Mesodermal cell (in vitro differentiated cells): ENCODE data around the gene SPAM1. TPM values are rescaled to one million over a fixed set of nuclear protein-coding genes. Genes with fewer than 3 reads are reported as not detected.
"Not testable (repeated sequence)": the region's sequence is repeated elsewhere in the genome, so short reads cannot be mapped to it uniquely, and the experiment has no call there.

Source experiments
- H3K27ac ChIP-seq: 2 replicates; pipeline ENCODE4 v1.7.0; 2013; ENCODE audit warnings: mild to moderate bottlenecking, low read depth, low read length, moderate library complexity; ENCODE audit not compliant: severe bottlenecking
- H3K36me3 ChIP-seq: 2 replicates; pipeline ENCODE4 v1.7.1; 2013; ENCODE audit warnings: mild to moderate bottlenecking, low read length, moderate library complexity; ENCODE audit not compliant: control insufficient read depth, insufficient read depth
- H3K4me1 ChIP-seq: one replicate; pipeline ENCODE4 v1.7.1; 2013; ENCODE audit warnings: mild to moderate bottlenecking, low read length; ENCODE audit not compliant: insufficient read depth, control insufficient read depth, poor library complexity, severe bottlenecking
- H3K4me3 ChIP-seq: 2 replicates; pipeline ENCODE4 v1.7.0; 2013; ENCODE audit warnings: low read length, control low read depth, mild to moderate bottlenecking; ENCODE audit not compliant: insufficient read depth, poor library complexity, severe bottlenecking; ENCODE audit errors: extremely low read depth
- H3K9me3 ChIP-seq: 2 replicates; pipeline ENCODE4 v1.7.1; 2013; ENCODE audit warnings: mild to moderate bottlenecking, low read length, moderate library complexity; ENCODE audit not compliant: control insufficient read depth
- WGBS, 2 experiments: methylation state at CpG; one replicate each; pipeline ENCODE4 v1.1.5; 2013; ENCODE audit warnings: missing lambda C conversion rate in 2 of 2; ENCODE audit not compliant: insufficient coverage in 2 of 2; 5-methylcytosine and 5-hydroxymethylcytosine counted together
- polyA plus RNA-seq, 2 experiments: library from polyadenylated mRNA; stranded (reverse); fragments of 50-300 nt; gene quantifications; one replicate each; pipeline ENCODE4 v1.2.3, GENCODE V29; 2013

SPAM1 gene, protein sequence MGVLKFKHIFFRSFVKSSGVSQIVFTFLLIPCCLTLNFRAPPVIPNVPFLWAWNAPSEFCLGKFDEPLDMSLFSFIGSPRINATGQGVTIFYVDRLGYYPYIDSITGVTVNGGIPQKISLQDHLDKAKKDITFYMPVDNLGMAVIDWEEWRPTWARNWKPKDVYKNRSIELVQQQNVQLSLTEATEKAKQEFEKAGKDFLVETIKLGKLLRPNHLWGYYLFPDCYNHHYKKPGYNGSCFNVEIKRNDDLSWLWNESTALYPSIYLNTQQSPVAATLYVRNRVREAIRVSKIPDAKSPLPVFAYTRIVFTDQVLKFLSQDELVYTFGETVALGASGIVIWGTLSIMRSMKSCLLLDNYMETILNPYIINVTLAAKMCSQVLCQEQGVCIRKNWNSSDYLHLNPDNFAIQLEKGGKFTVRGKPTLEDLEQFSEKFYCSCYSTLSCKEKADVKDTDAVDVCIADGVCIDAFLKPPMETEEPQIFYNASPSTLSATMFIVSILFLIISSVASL
- polyA plus RNA-seq (2013, experiment 1 of 2), result not detected
- polyA plus RNA-seq (2013, experiment 2 of 2), result not detected

DNA sequence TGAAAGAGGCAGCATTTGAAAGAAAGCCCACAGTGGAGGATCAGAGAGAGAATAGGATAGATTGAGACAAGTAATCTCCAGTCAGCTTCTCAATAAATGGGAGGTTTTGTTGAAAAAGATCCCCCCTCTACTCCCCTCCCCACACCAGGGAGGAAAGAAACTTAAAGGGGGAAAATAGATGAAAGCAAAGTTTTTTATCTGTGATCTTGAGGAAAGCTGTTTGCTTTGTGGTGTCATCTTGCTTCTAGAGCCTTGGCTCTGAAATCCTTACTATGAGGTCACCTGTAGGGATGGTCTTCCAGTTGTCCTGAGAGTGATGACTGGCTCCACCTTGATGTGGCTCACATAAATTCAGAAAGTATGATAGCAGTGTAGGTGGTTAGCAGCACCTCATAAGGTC is at the start of gene SPAM1:
SPAM1 (plus strand) TSS at position 301 of the 400 bp plus-strand sequence. CDS start 28,330 bp downstream, outside the sequence.
- no peak within 1 kb of the TSS for H3K4me3 ChIP-seq
- peak within 1 kb of the TSS; percentile 29 for H3K27ac ChIP-seq
- no peaks in the 10 kb centered on the region for H3K9me3 ChIP-seq
- no peaks in the 10 kb centered on the region for H3K36me3 ChIP-seq
- peaks cover 9% of the 10 kb centered on the region for H3K4me1 ChIP-seq

- 87 to 93% methylated on average over 4 to 5 of the region's 7 CpGs for WGBS, 2 experiments
- no peak overlapping the region for H3K27ac ChIP-seq
- H3K4me1 ChIP-seq, result no peaks in the 10 kb centered on the region
Measured at GRCh38 chr7:123876557-123877256, 48.3 kb upstream of the SPAM1 start.

DNA sequence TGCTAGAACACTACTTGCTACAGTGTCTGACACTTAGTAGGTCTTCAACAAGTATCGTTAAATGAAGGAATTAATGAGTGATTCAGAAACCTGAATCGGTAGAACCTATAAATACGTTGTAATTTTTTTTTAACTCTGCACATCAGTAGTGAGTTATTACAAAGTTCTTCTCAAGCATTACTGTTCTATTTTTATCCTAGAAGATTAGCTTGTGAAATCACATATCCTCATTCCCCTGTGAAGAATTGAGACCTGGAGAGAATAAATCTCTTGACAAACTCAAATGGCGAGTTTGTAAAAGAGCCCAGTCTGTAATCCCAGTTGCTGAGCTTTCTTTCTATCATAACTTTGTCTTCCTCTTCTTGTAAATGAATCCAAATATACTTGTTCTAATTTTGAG is 45.4 kb upstream of the SPAM1 start:
- H3K4me1 ChIP-seq, result no peaks in the 10 kb centered on the region
- H3K9me3 ChIP-seq, result no peaks in the 10 kb centered on the region
- no peaks in the 10 kb centered on the region for H3K36me3 ChIP-seq
- H3K27ac ChIP-seq, result no peak overlapping the region
- 88 to 100% methylated on average over 1 to 4 of the region's 4 CpGs for WGBS, 2 experiments
- no peak overlapping the region for H3K4me3 ChIP-seq

More at GRCh38 chr7:123876557-123877256, 48.3 kb upstream of the SPAM1 start:
- Histone ChIP-seq H3K9me3 (no peaks in the 10 kb centered on the region), H3K36me3 (no peaks in the 10 kb centered on the region), H3K4me3 (no peak overlapping the region)

- no peaks in the 10 kb centered on the region for H3K36me3 ChIP-seq
- H3K9me3 ChIP-seq, result no peaks in the 10 kb centered on the region
- no CpG with 5 or more reads among the region's 2 CpGs for WGBS, 2 experiments
- H3K27ac ChIP-seq, result no peak overlapping the region
- no peak overlapping the region for H3K4me3 ChIP-seq
- H3K4me1 ChIP-seq, result no peaks in the 10 kb centered on the region
Measured at GRCh38 chr7:123881300-123881699, 43.7 kb upstream of the SPAM1 start.

- H3K27ac ChIP-seq, result no peak overlapping the region
- H3K9me3 ChIP-seq, result no peaks in the 10 kb centered on the region
- H3K36me3 ChIP-seq, result no peaks in the 10 kb centered on the region
Measured at GRCh38 chr7:123883154-123883553, 41.9 kb upstream of the SPAM1 start.

DNA sequence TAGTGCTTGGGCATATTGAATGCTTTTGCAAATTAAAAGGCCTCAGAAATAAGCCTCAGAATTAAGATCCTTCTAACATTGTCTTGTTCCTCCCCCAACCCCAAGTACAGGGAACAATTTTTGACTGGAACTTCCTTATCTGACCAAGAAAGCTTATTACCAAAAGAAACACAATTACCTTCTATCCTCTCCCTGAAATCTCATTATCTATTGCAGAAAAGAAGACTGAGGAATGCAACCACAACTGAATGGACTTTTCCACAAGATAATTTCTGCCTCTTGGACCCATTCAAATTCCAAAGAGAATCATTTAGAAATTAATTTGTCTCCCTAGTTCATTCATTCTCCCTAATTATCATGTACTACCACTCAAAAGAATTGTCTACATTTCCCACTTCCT is 36.8 kb upstream of the SPAM1 start:
- Histone ChIP-seq H3K9me3 (no peaks in the 10 kb centered on the region), H3K4me1 (no peaks in the 10 kb centered on the region), H3K27ac (no peak overlapping the region), H3K36me3 (no peaks in the 10 kb centered on the region), H3K4me3 (no peak overlapping the region)

More at GRCh38 chr7:123883154-123883553, 41.9 kb upstream of the SPAM1 start:
- Histone ChIP-seq H3K4me1 (no peaks in the 10 kb centered on the region), H3K4me3 (no peak overlapping the region)

GRCh38 chr7:123894753-123895152 is 30.3 kb upstream of the SPAM1 start:
- H3K4me3 ChIP-seq, H3K4me1 ChIP-seq, H3K36me3 ChIP-seq, H3K9me3 ChIP-seq, H3K27ac ChIP-seq: not testable (repeated sequence)
- WGBS, 2 experiments, result 93 to 97% methylated on average over 7 to 9 of the region's 10 CpGs

DNA sequence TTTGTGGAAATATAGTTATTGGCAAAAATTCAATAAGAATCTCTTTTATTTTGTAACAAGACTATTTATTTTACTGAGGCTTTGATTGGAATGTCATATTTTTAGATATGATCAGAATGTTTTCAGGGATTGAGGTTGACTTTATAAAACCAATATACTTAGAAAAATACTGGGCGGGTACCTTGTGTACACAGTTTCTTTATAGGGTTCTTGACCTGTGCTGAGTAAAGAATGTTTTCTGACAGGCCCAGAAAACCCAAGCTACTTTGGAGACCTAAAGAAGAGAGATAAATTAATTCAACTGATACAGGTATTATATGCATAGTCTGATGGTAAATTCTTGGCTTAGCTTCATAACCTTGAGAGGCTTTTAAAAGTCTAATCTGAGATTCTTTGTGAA is 23.9 kb upstream of the SPAM1 start:
- no CpG with 5 or more reads among the region's 1 CpG for WGBS, 2 experiments
- no peaks in the 10 kb centered on the region for H3K4me1 ChIP-seq
- no peaks in the 10 kb centered on the region for H3K36me3 ChIP-seq
- peaks cover 10% of the 10 kb centered on the region for H3K9me3 ChIP-seq
- no peak overlapping the region for H3K27ac ChIP-seq
- H3K4me3 ChIP-seq, result no peak overlapping the region

- Histone ChIP-seq H3K36me3 (no peaks in the 10 kb centered on the region), H3K27ac (no peak overlapping the region), H3K4me3 (no peak overlapping the region), H3K9me3 (peaks cover 10% of the 10 kb centered on the region), H3K4me1 (no peaks in the 10 kb centered on the region)
Measured at GRCh38 chr7:123905714-123906113, 19.3 kb upstream of the SPAM1 start.

GRCh38 chr7:123916240-123916724 is 8.8 kb upstream of the SPAM1 start:
- no peak overlapping the region for H3K27ac ChIP-seq

DNA sequence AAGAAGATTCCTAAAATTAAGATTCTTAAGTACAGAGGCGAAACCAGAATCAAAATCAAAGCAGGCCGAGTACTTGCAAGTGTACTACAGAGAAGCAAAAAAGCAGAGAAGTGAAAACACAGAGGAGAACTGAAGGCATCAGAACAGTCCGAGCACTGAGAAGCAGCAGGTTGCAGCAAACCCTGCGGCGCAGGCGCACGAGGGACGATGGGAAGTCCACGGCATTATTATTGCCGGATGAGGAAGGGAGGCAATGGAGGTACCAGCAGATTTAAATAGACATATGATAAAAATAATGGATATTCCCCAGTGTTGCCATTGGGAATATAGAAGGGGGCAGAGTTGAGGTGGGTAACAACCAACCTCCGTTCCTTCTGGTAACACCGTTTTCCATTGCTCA is 7.2 kb upstream of the SPAM1 start:
- Histone ChIP-seq H3K36me3 (no peaks in the 10 kb centered on the region), H3K4me3 (no peak overlapping the region), H3K9me3 (no peaks in the 10 kb centered on the region), H3K27ac (no peak overlapping the region), H3K4me1 (no peaks in the 10 kb centered on the region)
- WGBS, 2 experiments, result 92 to 96% methylated on average over 7 to 12 of the region's 12 CpGs

More at GRCh38 chr7:123916240-123916724, 8.8 kb upstream of the SPAM1 start:
- H3K36me3 ChIP-seq, result no peaks in the 10 kb centered on the region
- H3K4me1 ChIP-seq, result no peaks in the 10 kb centered on the region
- H3K9me3 ChIP-seq, result no peaks in the 10 kb centered on the region
- H3K4me3 ChIP-seq, result no peak overlapping the region
- no CpG with 5 or more reads among the region's 2 CpGs for WGBS, 2 experiments
